H9 (cell line): ENCODE measurements around the gene SERPINA6. TPM values are rescaled to one million over a fixed set of nuclear protein-coding genes. Genes with fewer than 3 reads are reported as not detected.
"Not testable (repeated sequence)": the region's sequence is repeated elsewhere in the genome, so short reads cannot be mapped to it uniquely, and the experiment has no call there.

Experiments used
- DNase-seq: peaks from one replicate; pipeline ENCODE4 v3.0.0-alpha.2; 2017
- H2AFZ ChIP-seq: one replicate; pipeline ENCODE4 v1.6.1; 2013; ENCODE audit warnings: mild to moderate bottlenecking, low read length, control low read depth, moderate library complexity
- H2AK5ac ChIP-seq: 2 replicates; pipeline ENCODE4 v1.6.1; 2013; ENCODE audit warnings: low read length, control low read depth, mixed read lengths; ENCODE audit not compliant: insufficient read length
- H2BK120ac ChIP-seq: one replicate; pipeline ENCODE4 v1.6.1; 2013; ENCODE audit warnings: low read depth, mild to moderate bottlenecking, low read length, control low read depth, inconsistent platforms; ENCODE audit not compliant: poor library complexity, severe bottlenecking
- H2BK12ac ChIP-seq: 2 replicates; pipeline ENCODE4 v1.6.1; 2013; ENCODE audit warnings: low read length, control low read depth, mixed read lengths, low read depth; ENCODE audit not compliant: insufficient read length
- H2BK15ac ChIP-seq: 2 replicates; pipeline ENCODE4 v1.6.1; 2013; ENCODE audit warnings: low read depth, low read length, control low read depth
- H2BK20ac ChIP-seq: one replicate; pipeline ENCODE4 v1.6.1; 2013; ENCODE audit warnings: low read depth, mild to moderate bottlenecking, low read length, control low read depth, inconsistent platforms; ENCODE audit not compliant: poor library complexity, severe bottlenecking
- H2BK5ac ChIP-seq: 2 replicates; pipeline ENCODE4 v1.6.1; 2013; ENCODE audit warnings: low read length, control low read depth, mixed read lengths; ENCODE audit not compliant: insufficient read length
- H3K14ac ChIP-seq: 2 replicates; pipeline ENCODE4 v1.6.1; 2013; ENCODE audit warnings: low read length, control low read depth; ENCODE audit not compliant: insufficient read depth
- H3K18ac ChIP-seq: 2 replicates; pipeline ENCODE4 v1.6.1; 2013; ENCODE audit warnings: low read depth, mild to moderate bottlenecking, mixed read lengths, low read length, control low read depth; ENCODE audit not compliant: insufficient read length
- H3K23ac ChIP-seq: 2 replicates; pipeline ENCODE4 v1.6.1; 2013; ENCODE audit warnings: low read length, control low read depth, mixed read lengths, low read depth; ENCODE audit not compliant: insufficient read length
- H3K23me2 ChIP-seq: 2 replicates; pipeline ENCODE4 v1.6.1; 2013; ENCODE audit warnings: low read depth, mild to moderate bottlenecking, mixed read lengths, low read length, control low read depth; ENCODE audit not compliant: insufficient read length, poor library complexity, severe bottlenecking
- H3K27ac ChIP-seq: 2 replicates; pipeline ENCODE4 v1.5.1; 2013; ENCODE audit warnings: low read length, control low read depth, mixed read lengths, low read depth; ENCODE audit not compliant: insufficient read length
- H3K27me3 ChIP-seq: 2 replicates; pipeline ENCODE4 v1.6.1; 2013; ENCODE audit warnings: low read length, control low read depth, inconsistent platforms; ENCODE audit not compliant: insufficient read depth
- H3K4ac ChIP-seq: 2 replicates; pipeline ENCODE4 v1.6.1; 2013; ENCODE audit warnings: low read depth, mild to moderate bottlenecking, control low read depth, inconsistent platforms, low read length, moderate library complexity
- H3K4me1 ChIP-seq: 2 replicates; pipeline ENCODE4 v1.6.1; 2013; ENCODE audit warnings: low read length, control low read depth, inconsistent platforms; ENCODE audit not compliant: insufficient read depth
- H3K4me2 ChIP-seq: 2 replicates; pipeline ENCODE4 v1.6.1; 2013; ENCODE audit warnings: low read length, control low read depth, mixed read lengths; ENCODE audit not compliant: insufficient read length, insufficient read depth
- H3K56ac ChIP-seq: 2 replicates; pipeline ENCODE4 v1.6.1; 2013; ENCODE audit warnings: low read depth, mild to moderate bottlenecking, mixed read lengths, low read length, control low read depth; ENCODE audit not compliant: insufficient read length
- H3K79me1 ChIP-seq: 2 replicates; pipeline ENCODE4 v1.6.1; 2013; ENCODE audit warnings: low read depth, mild to moderate bottlenecking, moderate library complexity, low read length, control low read depth, inconsistent platforms; ENCODE audit not compliant: insufficient read depth, poor library complexity, severe bottlenecking
- H3K79me2 ChIP-seq: 2 replicates; pipeline ENCODE4 v1.6.1; 2013; ENCODE audit warnings: low read length, control low read depth, inconsistent platforms; ENCODE audit not compliant: insufficient read depth
- H3K9ac ChIP-seq: 2 replicates; pipeline ENCODE4 v1.6.1; 2013; ENCODE audit warnings: low read length, control low read depth, mixed read lengths; ENCODE audit not compliant: insufficient read length; ENCODE audit errors: extremely low read depth
- H3K9me3 ChIP-seq: one replicate; pipeline ENCODE4 v1.6.1; 2013; ENCODE audit warnings: low read depth, low read length, inconsistent platforms; ENCODE audit not compliant: control insufficient read depth
- H3T11ph ChIP-seq: one replicate; pipeline ENCODE4 v1.6.1; 2013; ENCODE audit warnings: mild to moderate bottlenecking, low read length, control low read depth, inconsistent platforms
- H4K20me1 ChIP-seq: one replicate; pipeline ENCODE4 v1.6.1; 2013; ENCODE audit not compliant: control insufficient read depth, insufficient read length, insufficient read depth
- H4K5ac ChIP-seq: 2 replicates; pipeline ENCODE4 v1.6.1; 2013; ENCODE audit warnings: low read depth, mild to moderate bottlenecking, mixed read lengths, low read length, control low read depth; ENCODE audit not compliant: insufficient read length
- H4K8ac ChIP-seq: replicated peaks from 2 replicates; pipeline ENCODE4 v1.6.1; 2013; ENCODE audit warnings: low read length, control low read depth, mixed read lengths, low read depth; ENCODE audit not compliant: insufficient read length
- H4K91ac ChIP-seq: 2 replicates; pipeline ENCODE4 v1.6.1; 2013; ENCODE audit warnings: low read depth, mild to moderate bottlenecking, moderate library complexity, mixed read lengths, low read length, control low read depth; ENCODE audit not compliant: insufficient read length
- H3K27ac Mint-ChIP-seq, 3 experiments: 2 replicates in 2 of 3; 3 replicates in 1 of 3; pipeline ENCODE4 v1.8.0; 2020 to 2021; ENCODE audit warnings: mixed read lengths in 3 of 3, mild to moderate bottlenecking in 1 of 3, moderate library complexity in 1 of 3
- H3K27me3 Mint-ChIP-seq: 2 replicates; pipeline ENCODE4 v1.8.0; 2021; ENCODE audit warnings: low read depth, mild to moderate bottlenecking, moderate library complexity, mixed read lengths
- H3K36me3 Mint-ChIP-seq, 3 experiments: 2 replicates in 2 of 3; 3 replicates in 1 of 3; pipeline ENCODE4 v1.8.0; 2020 to 2021; ENCODE audit warnings: low read depth in 3 of 3, mixed read lengths in 3 of 3; ENCODE audit not compliant: insufficient read depth in 1 of 3
- H3K4me1 Mint-ChIP-seq, 2 experiments: 2 replicates each; pipeline ENCODE4 v1.8.0; 2020; ENCODE audit warnings: mixed read lengths in 2 of 2
- H3K4me3 Mint-ChIP-seq, 2 experiments: 2 replicates in 1 of 2; 3 replicates in 1 of 2; pipeline ENCODE4 v1.8.0; 2020 to 2021; ENCODE audit warnings: mild to moderate bottlenecking in 2 of 2, mixed read lengths in 2 of 2, moderate library complexity in 1 of 2
- H3K9me3 Mint-ChIP-seq, 2 experiments: 2 replicates in 1 of 2; 3 replicates in 1 of 2; pipeline ENCODE4 v1.8.0; 2020; ENCODE audit warnings: mild to moderate bottlenecking in 2 of 2, mixed read lengths in 2 of 2, moderate library complexity in 1 of 2
- CTCF ChIP-seq: fragments of 200-600 bp; sonication (generic); conservative IDR thresholded peaks from 3 replicates; pipeline ENCODE4 v1.8.0; 2021; ENCODE audit warnings: antibody characterized with exemption, mild to moderate bottlenecking
- WGBS: extraction: QIAGEN DNeasy Blood & Tissue Kit; methylation state at CpG from one replicate; pipeline ENCODE4 v1.1.7; 2013; ENCODE audit warnings: missing lambda C conversion rate, low lambda C conversion rate, mixed read lengths; ENCODE audit not compliant: insufficient read length; ENCODE audit errors: extremely low coverage; 5-methylcytosine and 5-hydroxymethylcytosine counted together
- total RNA-seq: library from RNA; stranded (reverse); gene quantifications from 2 replicates; pipeline ENCODE4 v1.2.1, GENCODE V29; 2021

Gene SERPINA6
- total RNA-seq, 1 experiment from 2014 or later = not detected

- H3K79me2 ChIP-seq = no peaks in the 10 kb centered on the region
- H3T11ph ChIP-seq = no peak overlapping the region
- Mint-ChIP-seq H3K27ac (no peak overlapping the region), H3K36me3 (no peaks in the 10 kb centered on the region), H3K9me3 (no peaks in the 10 kb centered on the region), H3K4me1 (peaks cover 34 to 36% of the 10 kb centered on the region in 2 experiments), H3K27me3 (peaks cover 2% of the 10 kb centered on the region), H3K4me3 (no peak overlapping the region)
- no peak overlapping the region for H3K23ac ChIP-seq
- no peak overlapping the region for H2BK20ac ChIP-seq
- DNase-seq = no peak
- H4K91ac ChIP-seq = no peak overlapping the region
- TF ChIP-seq CTCF = no peak
- no peak overlapping the region for H3K9ac ChIP-seq
- H3K4me1 ChIP-seq = peaks cover 5% of the 10 kb centered on the region; the same call in 1 of the 2 replicates
- H2BK12ac ChIP-seq = no peak overlapping the region
- H2AFZ ChIP-seq = no peak overlapping the region
- no peak overlapping the region for H2BK120ac ChIP-seq
- H3K23me2 ChIP-seq = no peaks in the 10 kb centered on the region
- H2BK5ac ChIP-seq = no peak overlapping the region
- no peak overlapping the region for H4K5ac ChIP-seq
- H4K20me1 ChIP-seq = no peaks in the 10 kb centered on the region
- no peak overlapping the region for H3K4ac ChIP-seq
- H3K56ac ChIP-seq = no peak overlapping the region
- H3K79me1 ChIP-seq = no peaks in the 10 kb centered on the region
- no peak overlapping the region for H2AK5ac ChIP-seq
- H3K9me3 ChIP-seq = no peaks in the 10 kb centered on the region
- no peak overlapping the region for H3K14ac ChIP-seq
- no peak overlapping the region for H3K4me2 ChIP-seq
- H2BK15ac ChIP-seq = no peak overlapping the region
- H4K8ac ChIP-seq = no peak overlapping the region
- no CpG with 5 or more reads among the region's 6 CpGs for WGBS
- H3K27ac ChIP-seq = no peak overlapping the region
- H3K27me3 ChIP-seq = no peaks in the 10 kb centered on the region; the same call in 1 of the 2 replicates
- no peak overlapping the region for H3K18ac ChIP-seq
These were observed 47.4 kb upstream of the SERPINA6 start for GRCh38 chr14:94370524-94370910.

DNA sequence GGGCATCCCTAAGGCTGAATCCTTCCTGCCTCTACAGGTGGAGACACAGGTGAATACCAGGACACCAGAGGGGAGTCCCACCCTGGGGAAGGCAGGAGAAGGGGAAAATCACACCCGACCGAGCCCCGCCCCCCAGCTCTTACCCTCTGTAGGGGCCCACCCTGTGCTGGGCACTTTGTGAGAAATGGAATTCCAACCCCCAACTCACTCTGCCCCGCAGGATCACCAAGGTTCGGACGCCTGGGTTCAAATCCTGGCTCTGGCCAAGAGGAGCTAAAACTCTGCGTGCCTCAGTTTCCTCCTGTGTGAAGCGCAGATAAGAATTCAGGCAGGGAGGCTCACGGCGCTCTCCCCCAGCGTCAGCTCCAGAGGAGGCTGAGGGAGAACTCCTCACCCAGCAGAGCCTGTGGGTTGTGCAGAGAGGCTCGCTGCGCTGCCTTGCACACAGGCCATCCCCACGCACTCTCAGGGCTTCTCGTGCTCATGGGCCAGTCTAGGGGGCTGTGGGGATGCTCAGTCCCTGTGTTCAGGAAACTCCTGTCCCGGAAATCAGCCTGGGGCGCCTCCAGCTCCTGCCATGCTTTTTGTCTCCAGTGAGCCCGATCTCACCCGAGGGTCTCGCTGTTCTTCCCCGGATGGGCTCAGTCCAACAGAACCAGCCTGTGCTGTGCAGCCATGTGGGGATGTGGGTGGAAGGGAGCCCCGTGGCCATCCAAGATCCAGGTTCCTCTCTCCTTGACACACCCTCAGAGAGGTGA lies 46.8 kb upstream of the SERPINA6 start:
- not testable (repeated sequence) for H3K27ac Mint-ChIP-seq, H3T11ph ChIP-seq, H3K27me3 ChIP-seq, H4K8ac ChIP-seq, H3K79me2 ChIP-seq, H3K4me1 ChIP-seq, H2BK12ac ChIP-seq, H3K23ac ChIP-seq, H2BK5ac ChIP-seq, H3K36me3 Mint-ChIP-seq, H4K91ac ChIP-seq, H3K4me3 Mint-ChIP-seq, H3K9me3 ChIP-seq, H4K5ac ChIP-seq, H2BK15ac ChIP-seq, H2AK5ac ChIP-seq, H3K9me3 Mint-ChIP-seq, H2BK20ac ChIP-seq, H3K27ac ChIP-seq, DNase-seq, H4K20me1 ChIP-seq, H3K14ac ChIP-seq, H3K27me3 Mint-ChIP-seq, H3K23me2 ChIP-seq, H2AFZ ChIP-seq, H3K56ac ChIP-seq, H3K9ac ChIP-seq, H3K79me1 ChIP-seq, H3K4ac ChIP-seq, H3K4me2 ChIP-seq, H3K18ac ChIP-seq, H2BK120ac ChIP-seq
- peaks cover 28 to 30% of the 10 kb centered on the region in 2 experiments for H3K4me1 Mint-ChIP-seq
- WGBS = no CpG with 5 or more reads among the region's 22 CpGs
